ENCODE measurements around the gene METTL15.
"Not testable (repeated sequence)": the region's sequence is repeated elsewhere in the genome, so short reads cannot be mapped to it uniquely, and the experiment has no call there.

- TF ChIP-seq POLR2A (IDR thresholded peaks at IDR 0.05; ENCODE audit: low read depth, low read length); TAF1 (IDR thresholded peaks at IDR 0.05; ENCODE audit: borderline replicate concordance, low read depth, low read length): not testable (repeated sequence)
Measured at GRCh38 chr11:28222063-28222462, 113.9 kb downstream of the METTL15 start.

Data from GM12892 (cell line).